ENCODE results near the gene FOXP1.

The FOXP1 gene

GRCh38 chr3:71160785-71161546 lies 422.6 kb downstream of the FOXP1 start:
- no peak for DNase-seq

- no peak for DNase-seq
Measured at GRCh38 chr3:71156062-71156665, 427.4 kb downstream of the FOXP1 start.

DNA sequence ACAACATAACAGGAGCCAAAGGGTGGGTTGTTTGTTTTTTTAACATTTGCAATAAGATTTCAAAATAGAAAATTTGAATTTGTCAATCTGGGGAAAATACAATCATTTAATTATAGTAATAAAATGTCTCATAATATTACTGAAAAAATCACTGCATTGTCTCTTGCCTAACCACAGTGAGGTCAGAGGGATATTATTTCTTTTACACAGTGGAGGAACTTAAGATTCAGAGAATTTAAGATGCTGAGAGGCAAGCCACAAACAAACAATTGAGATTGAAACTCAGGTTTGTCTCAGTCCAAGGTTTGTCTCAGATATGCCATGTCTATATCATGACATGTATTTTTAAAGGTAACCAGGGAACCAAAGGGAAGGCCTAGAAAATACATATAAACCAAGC lies 428.7 kb downstream of the FOXP1 start:
- DNase-seq = no peak

GRCh38 chr3:71153713-71154112 lies 429.8 kb downstream of the FOXP1 start:
- DNase-seq = no peak

DNA sequence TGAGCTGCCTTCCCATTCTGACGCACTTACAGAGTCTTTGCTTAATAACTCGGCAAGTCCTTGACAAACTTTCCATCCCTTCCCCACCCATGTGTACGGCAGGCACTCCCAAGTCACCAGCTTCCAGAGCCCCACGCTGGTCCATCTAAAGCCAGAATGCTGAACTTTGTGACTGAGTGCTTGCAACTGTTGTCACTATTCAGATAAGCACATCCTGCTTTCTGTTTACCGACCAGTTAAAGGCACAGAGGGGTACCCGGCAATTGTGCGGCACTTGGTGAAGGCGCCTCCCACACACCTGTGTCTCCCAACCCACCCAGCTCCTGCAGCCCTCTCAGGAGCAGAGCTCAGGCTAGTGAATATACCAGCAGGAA lies 430.6 kb downstream of the FOXP1 start:
- DNase-seq = no peak

- no peak for DNase-seq
Measured at GRCh38 chr3:71152039-71152891, 431.3 kb downstream of the FOXP1 start.

DNA sequence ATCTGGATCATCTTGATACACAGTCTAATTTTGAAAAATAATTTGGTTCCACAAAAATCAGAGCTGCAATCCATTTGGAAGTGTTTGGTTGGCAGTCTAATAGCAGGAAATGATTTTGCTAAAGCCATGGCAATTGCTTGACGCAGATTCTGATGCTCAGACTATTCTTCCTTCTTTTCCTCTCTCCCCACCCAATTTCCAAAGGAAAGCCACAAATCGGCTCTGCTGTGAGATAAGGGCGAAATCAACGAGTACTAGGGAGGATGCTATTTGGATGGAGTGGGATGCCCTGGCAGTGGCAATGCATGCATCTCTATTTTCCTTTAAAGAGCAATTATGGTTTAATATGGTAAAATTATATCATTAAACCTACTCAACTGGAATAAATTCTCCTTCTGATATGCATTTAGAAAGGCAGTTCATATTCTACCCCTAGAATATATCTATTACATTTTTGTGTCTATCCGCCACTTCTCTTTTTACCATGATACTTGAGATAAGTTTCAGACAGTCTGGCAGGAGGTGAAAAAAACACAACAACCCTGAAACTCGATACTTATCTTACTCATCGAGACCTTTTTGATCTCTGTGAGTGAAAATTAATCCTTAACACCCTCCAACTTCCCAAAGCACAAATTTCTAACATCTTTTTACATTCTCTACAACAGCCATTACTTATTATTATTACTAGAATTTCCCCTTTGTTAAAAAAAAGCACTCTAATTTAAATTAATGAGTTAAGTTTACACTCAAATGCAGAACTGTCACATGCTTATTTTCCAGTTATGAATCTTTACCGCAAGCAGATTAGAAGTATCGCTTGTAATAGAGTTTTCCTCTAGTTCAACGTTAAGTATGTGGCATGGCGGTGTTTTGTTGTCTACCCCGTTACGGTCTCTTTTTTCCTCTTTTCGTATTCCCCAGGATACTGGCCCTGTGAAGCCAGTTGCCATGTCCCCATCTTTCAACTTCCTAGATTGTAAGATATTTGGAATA lies 433.3 kb downstream of the FOXP1 start:
- DNase-seq = no peak

DNA sequence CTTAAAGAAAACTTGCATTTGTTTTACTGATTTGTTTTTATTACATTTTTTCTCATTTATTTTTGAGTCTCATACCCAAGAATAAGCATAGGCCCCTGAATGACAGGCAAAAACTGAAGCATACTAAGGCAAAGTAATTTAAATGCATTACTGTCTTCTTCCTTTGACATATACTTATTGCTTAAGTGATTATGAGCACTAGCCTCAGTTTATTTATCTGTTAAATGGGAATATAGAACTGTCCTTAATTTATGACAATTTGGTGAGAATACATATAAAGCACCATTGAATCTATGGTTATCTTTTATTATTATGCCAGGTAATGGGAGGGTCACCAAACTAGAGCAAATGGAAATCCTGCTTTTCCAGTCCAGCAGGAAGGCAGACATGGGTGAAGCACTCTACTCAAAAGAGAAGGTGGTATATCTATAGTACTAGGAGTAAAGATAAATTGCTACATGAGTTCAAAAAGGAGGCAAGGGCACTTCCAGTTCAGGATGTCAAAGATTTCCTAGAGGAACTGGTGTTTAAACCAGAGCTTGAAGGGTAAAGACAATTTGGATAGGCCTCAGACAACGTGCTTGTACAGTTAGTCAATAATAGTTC lies 435.0 kb downstream of the FOXP1 start:
- no peak for DNase-seq

- DNase-seq = no peak
Measured at GRCh38 chr3:71146673-71147072, 436.9 kb downstream of the FOXP1 start.

- no peak for DNase-seq
Measured at GRCh38 chr3:71145954-71146353, 437.6 kb downstream of the FOXP1 start.

DNA sequence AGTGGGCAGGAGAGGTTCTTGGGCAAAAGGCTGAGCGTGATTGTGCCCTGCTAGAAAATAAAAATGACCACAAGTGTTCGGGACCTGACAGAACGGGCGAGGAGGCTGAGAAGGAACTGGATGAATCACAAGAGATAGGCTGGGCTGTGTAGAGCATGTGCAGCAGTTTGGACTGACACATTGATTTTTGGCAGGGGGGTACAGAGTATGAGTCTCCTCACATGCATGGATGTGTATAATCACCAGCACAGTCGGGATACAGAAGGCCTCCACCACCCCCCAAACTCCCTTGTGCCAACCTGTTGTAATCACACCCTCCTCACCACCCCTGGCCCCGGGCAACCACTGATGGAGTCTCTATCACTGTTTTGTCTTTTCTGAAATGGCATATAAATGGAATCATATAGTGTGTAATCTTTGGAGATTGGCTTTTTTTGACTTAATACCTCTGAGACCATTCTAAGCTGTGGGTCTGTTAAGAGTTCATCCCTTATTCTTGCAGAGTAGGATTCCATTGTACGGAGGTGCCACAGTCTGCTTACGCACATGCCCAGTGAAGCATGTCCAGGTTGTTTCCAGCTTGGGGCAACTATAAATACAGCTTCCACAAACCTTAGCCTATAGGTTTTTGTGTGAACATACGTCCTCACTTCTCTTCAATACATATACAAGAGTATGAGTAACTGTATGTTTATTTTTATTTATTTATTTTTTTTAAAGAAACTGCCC lies 438.8 kb downstream of the FOXP1 start:
- no peak for DNase-seq

DNA sequence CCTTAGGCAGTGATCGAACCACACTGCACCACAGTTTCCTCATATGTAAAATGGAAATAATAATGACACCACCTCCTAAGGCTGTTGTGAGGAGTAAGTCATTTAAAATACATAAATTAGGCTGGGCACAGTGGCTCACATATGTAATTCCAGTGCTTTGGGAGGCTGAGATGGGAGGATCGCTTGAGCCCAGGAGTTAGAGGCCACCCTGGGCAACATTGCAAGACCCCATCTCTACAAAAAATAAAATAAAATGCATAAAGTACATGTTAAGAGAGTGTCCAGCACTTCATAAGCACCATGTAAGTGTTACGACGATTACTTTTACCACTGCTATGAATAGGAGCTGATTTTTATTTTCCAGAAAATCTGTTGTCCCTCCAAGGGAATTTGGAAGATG lies 440.0 kb downstream of the FOXP1 start:
- DNase-seq = no peak

GRCh38 chr3:71142441-71143161 lies 440.9 kb downstream of the FOXP1 start:
- DNase-seq = no peak

DNA sequence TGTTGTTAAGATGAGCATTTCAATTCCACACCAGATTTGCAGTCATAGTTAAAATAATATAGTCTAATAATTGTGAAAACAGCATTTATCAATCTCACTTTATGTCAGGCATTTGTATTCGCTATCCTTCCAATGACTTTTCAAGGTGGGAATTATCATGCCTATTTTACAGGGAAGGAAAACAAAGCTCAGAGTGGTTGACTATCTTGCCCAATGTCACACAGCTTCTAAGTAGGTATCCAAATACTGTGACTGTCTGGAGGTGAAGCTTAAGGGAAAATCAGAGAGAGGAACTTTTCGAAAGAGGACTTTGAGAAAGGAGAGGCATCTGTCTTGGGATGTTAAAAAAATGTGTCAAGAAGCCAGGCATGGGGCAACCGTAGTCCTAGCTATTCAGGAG lies 443.1 kb downstream of the FOXP1 start:
- DNase-seq = no peak

GRCh38 chr3:71139496-71139895 lies 444.0 kb downstream of the FOXP1 start:
- DNase-seq = no peak

- DNase-seq = no peak
Measured at GRCh38 chr3:71138410-71138809, 445.1 kb downstream of the FOXP1 start.

DNA sequence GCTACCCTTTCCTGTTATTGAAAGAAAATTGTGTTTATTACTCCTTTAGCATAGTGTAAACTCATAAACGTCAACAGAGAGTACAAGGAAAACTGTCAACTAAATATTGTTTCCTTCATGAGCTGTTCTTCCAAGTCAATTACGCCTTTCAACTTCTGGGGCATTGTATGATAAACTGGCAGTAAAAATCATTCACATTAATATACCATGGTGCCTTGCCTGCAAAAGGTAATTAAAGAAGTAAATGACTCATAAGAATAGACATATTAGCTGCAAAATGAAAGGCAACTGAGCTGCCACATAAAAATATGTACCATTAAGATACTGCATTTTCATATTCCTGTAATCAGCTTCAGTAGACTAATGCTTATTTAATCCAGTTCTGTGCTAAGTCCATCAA lies 447.3 kb downstream of the FOXP1 start:
- no peak for DNase-seq

DNA sequence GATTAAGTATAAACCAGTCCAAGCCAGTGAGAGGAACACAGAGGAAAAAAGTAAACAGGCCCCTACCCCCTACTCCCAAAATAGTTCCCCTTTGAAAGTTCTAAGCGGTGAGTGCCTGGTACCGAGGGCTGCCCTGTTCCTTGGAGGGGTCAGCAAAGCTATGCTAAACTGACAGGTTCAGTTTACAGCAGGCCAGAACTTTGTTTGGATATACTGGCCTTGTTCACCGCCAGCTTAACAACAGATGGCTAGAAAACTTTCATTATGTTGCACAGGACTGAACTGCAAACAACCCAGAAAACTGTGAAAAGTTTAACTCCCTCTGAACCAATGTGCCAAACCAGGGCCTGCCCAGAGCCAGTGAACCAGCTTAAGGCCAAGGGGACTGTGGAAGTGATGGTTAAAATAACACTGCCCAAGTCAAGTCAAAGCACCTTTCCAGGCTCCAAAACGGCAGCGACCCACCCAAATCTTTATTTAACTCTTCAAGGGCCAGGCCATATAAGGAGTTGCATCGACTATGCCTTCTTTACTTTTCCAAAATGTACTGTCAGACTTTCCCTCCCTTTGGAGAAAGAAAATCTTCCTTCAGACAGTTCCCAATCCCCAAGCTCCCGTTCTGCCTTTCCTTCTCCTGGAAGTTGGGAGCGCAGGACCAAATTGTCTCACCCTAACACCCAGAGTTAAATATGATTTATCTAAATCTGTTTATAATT lies 448.0 kb downstream of the FOXP1 start:
- DNase-seq = no peak

- no peak for DNase-seq
Measured at GRCh38 chr3:71134521-71134920, 449.0 kb downstream of the FOXP1 start.

GRCh38 chr3:71133865-71134264 lies 449.7 kb downstream of the FOXP1 start:
- DNase-seq = no peak
